Gastrocnemius medialis (tissue), 4 donors: ENCODE results near the gene ZFR.

Experiments
- CTCF ChIP-seq, 5 experiments: fragments of 450-650 bp in 3 of 5; fragments of 200-600 bp in 2 of 5; sonication (generic) in 2 of 5; IDR thresholded peaks in 4 of 5; conservative IDR thresholded peaks in 1 of 5; 1 replicate in 4 of 5; 2 replicates in 1 of 5; pipeline ENCODE4 v1.5.1; 2016 to 2019; ENCODE audit warnings: antibody characterized with exemption in 5 of 5, mild to moderate bottlenecking in 3 of 5, moderate library complexity in 3 of 5
- POLR2A ChIP-seq, 2 donors: fragments of 450-650 bp; IDR thresholded peaks; one replicate each; pipeline ENCODE4 v1.6.1; 2017; ENCODE audit warnings: antibody characterized with exemption in 2 of 2, mild to moderate bottlenecking in 2 of 2, moderate library complexity in 2 of 2

- TF ChIP-seq CTCF (IDR thresholded peaks at IDR 0.05 in 4 of 5, conservative IDR thresholded peaks at IDR 0.05 in 1 of 5): no peak
- TF ChIP-seq POLR2A (IDR thresholded peaks at IDR 0.05): no peak
Observed at GRCh38 chr5:32462618-32463017, 18.1 kb upstream of the ZFR start.
